ENCODE data around the gene BCCIP.

The BCCIP gene

DNA sequence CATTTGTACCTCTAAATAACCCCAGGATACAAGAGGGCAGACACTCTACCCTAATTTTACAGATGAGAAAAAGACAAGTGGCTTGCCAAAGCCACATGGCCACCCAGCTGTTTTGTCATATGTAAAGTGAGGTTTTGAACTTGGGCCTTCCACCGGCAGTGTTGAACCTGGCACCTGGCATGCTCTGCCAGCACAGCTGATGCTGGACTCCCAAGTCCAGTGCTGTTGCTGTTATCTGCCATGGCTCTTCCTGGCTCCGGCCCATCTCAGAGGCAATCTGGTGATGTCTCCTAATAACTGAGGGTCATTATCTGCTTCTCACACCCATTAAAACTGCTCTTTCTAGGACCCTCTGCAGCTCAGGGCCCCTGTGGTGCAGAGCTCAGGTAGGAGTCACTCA is 25.0 kb downstream of the BCCIP start:
- DNase-seq: no peak

DNA sequence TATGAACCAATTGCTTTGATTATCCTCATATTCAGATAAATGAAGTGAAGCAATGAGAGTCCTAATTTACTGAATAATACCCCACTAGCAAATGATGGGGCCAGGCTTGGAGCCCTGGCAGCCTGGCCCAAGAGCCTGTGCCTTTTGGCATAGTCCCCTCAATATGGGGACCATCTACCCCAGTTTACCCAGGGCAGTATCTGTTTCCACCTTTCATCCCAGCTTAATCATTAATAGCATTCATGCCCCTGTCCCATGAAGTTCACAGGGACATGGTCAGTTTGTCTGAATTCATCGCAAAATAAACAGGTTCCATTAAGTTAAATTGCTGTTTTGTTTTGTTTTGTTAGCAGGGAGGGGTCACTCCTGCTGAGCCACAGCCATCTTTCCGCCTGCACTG is 25.5 kb downstream of the BCCIP start:
- DNase-seq: no peak

- no peak for DNase-seq
These were observed 26.1 kb downstream of the BCCIP start for GRCh38 chr10:125849448-125849847.

- DNase-seq: no peak
These were observed 27.7 kb downstream of the BCCIP start for GRCh38 chr10:125850766-125851731.

DNA sequence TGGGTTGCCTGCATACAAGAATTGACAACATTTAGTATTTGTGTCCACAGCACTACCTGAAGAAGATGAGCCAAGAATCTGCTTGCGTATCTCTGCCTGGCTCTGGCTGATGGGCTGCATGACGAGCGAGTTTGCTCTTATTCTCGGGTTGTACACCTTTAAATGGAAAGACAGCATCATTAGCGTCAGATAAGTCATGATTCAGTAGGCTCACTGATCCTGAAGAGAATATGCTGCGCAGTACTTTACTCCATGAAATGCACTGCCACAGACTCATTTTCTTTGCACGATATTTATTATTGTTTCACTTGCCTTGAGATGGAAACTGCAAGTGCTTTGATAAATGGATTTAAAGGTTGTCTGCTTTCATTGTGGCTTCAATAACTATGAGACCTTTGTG is 29.1 kb downstream of the BCCIP start:
- no peak for DNase-seq

GRCh38 chr10:125857185-125857760 is 33.9 kb downstream of the BCCIP start:
- DNase-seq: no peak

GRCh38 chr10:125859128-125859817 is 35.9 kb downstream of the BCCIP start:
- DNase-seq: no peak

DNA sequence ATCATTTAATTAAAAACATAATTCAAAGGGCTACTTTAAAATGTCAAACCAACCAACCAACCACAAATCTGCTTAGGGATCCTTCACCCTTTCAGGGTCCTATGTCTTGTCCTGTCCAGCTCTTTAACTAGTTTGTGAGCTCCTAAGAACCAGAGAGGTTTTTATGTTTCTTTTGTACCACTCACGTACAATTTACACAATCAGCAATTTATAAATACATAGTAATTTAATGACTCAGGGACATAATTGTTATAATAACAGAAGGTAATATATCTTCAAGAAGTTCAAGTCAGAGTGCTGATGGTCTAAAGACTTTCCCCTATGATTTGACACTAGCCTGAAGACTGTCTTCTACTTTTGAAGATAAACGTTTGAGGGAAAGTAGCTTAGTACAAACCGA is 41.8 kb downstream of the BCCIP start:
- no peak for DNase-seq

DNA sequence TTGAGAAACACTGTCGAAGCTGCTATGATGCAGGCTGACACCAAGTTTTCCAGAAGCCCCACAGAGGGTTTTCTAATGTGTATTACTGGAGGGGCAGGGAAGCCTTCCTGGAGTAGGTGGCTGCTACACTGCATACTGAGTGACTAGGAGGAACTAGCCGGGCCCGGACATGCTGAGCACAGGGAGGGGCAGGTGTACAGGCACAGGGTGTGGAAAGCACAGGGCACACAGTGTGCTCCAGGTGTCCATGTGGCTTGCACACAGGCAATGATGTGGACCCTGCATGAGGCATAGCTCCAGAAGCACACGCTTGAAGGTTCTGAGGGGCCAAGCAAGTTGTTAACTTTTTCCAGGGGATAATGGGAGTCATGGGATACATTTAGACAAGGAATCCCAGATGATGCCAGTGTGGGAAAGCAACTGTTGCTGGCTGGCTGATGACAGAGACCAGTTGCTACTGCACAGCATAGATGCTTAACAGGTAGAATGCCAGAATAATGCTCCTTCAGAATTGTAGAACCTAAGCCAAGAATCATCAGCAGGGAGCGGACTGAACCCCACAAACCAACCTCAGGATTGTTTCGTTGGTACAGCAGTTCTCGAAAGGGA is 43.2 kb downstream of the BCCIP start:
- DNase-seq: no peak

DNA sequence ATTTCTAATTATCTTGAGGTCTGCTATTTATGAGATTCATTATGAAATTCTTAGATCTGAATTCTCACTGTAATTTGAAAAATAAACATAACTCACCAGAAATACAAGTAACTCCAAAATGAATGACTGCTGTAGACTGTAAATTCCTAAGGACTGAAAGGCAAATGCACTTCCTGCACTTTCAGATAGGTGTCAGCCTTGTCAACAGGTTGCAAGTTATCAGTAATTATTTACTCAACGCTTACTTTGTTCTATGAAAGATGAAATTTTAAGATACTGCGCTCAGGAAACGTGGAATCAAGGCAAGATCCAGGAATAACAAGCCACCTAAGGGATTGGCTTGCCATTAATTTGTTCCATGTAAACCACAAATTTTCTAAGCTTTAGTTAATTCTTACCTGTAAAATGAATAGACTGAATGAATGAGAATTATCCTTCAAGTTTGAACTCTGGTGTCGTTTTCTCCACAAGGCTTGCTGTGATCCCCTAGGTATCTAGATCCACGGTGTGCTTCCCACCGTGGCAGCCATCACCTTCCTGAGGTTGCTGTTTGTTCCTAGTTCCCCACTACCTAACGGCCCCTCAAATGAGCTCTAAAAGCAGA is 45.1 kb downstream of the BCCIP start:
- no peak for DNase-seq

- DNase-seq: no peak
These were observed 48.0 kb downstream of the BCCIP start for GRCh38 chr10:125871338-125871737.

- no peak for DNase-seq
These were observed 55.9 kb downstream of the BCCIP start for GRCh38 chr10:125878957-125879835.

DNA sequence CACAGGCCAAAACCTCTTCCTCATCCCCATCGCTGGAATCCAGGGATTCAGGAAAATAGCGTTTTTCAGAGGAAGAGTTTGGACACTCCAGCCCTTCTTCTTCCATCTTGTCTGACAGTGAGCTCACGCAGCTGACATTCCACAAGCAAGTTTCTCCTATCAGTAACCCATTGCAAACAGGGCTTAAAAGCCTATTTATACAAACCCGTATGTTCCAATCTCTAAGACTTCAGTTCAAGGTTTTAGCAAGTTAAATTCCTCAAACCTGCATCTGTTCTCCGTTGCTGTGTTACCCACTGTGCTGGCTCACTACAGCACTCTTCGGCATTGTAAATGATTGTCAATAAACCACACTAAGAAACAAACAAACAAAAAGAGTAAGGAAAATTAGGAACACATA is 57.4 kb downstream of the BCCIP start:
- no peak for DNase-seq

GRCh38 chr10:125881192-125881591 is 57.8 kb downstream of the BCCIP start, which contains the start of gene DHX32:
Gene DHX32, minus strand, starts transcription at chr10:125881292. Its CDS starts 468 bp downstream, at chr10:125880824.
- no peak for DNase-seq

DNA sequence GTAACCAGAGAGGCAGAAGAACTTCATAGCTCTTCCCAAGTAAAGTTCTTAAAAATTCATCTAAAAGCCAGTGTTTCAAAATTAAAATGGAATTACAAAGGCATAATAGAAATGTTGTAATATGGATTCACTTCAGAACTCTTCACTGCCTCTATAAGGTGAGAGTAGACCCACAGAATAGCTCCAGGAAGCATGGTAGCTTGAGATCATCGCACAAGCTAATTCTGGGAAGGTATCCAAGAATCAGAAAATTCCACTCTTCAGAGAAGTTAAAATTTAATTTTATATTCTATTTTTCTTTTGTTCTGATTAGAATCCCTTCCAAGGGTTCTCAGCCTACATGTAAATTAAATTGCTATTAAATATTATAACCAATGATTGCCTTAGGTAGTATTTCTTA is 59.2 kb downstream of the BCCIP start:
- no peak for DNase-seq

GRCh38 chr10:125883211-125883610 is 59.9 kb downstream of the BCCIP start:
- no peak for DNase-seq

Data from activated T-cell treated with anti-CD3 and anti-CD28 coated beads, Interleukin-2, amount 50 U/mL, for 48 hours (primary cell).